Stimulated activated CD4-positive, alpha-beta T cell treated with anti-CD3 and anti-CD28 coated beads, Interleukin-2, amount 100 ng/mL, for 4 hours (primary cell): Measurements from ENCODE around the gene BANF2.
"Not testable (repeated sequence)": the region's sequence is repeated elsewhere in the genome, so short reads cannot be mapped to it uniquely, and the experiment has no call there.

Source experiments
- DNase-seq: peaks from one replicate; pipeline ENCODE4 v3.0.0-alpha.2; 2020; ENCODE audit warnings: low read depth

The BANF2 gene

DNA sequence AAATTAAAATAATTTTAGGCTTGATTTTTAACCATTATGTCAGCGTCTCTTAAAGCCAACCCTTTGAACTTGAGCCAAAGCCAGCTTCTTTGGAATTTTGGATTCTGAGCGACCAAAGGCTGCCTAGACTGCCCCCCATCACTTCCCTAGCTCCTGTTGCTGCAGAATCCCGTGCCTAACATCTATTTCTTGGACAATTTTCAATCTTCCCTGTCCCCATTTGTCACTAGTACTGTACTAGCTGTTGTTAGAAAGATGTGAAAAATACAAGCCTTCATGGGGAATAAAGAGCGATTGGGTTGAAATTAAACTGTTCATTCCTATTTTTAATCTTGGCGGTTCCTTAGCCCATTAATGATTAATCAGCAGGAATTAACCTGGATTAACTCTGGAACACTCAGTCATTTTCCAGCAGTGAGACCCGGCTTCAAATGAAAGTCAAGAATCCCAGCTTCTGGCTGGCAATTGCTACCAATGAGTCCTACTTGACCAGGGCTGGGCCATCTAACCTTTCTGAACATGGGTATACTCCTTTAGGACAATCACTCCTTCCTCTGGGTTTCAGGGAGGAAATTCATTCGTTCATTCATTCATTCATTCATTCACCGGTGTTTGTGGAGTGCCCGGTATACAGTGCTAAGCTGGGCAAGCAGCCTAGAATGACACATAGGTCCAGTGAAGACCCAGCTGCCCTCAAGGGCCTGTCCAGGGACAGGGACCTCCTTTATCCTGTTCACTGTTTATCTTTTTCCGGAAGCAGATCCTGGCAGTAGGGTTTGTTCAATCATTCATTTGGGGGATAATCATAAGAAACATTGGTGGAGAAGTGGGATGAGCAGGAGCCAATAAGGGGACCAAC is 16.3 kb upstream of the BANF2 start:
- no peak for DNase-seq

DNA sequence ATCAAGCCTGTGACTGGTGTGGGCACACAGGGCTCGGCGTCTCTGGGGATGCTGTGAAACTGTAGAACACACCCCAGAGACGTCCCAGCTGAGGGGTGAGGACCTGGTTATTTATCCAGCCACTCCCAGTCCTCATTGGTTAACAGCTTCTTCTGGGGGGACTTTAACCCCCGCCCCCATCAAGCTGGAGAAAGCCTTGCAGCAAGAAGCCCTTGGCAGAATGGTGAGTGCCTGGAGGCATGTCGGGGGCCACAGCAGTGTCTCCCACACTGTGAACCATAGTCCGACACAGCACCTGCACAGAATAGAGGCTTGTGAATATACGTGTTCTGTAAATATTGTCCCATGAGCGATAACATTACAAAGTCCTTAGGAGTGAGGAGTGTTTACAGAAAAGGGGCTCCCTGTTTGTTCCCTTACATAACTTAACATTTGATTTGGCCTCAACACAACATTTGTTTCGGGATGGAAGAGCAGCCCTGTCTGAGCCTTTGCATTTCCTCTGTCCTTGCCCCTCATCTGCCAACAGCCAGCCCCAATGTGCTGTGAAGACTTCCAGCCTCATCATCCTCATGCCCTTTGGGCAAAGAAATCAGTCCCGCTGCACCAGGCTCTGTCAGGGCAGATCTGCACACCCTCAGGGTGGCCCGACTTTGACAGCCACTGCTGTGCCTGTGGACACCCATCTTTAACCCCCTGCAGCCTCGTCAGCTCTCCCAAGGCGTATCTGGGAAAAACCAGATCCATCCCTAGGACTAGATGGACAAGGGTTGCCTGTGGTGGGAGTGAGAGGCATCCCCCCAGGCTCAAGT is 15.5 kb upstream of the BANF2 start:
- no peak for DNase-seq

DNA sequence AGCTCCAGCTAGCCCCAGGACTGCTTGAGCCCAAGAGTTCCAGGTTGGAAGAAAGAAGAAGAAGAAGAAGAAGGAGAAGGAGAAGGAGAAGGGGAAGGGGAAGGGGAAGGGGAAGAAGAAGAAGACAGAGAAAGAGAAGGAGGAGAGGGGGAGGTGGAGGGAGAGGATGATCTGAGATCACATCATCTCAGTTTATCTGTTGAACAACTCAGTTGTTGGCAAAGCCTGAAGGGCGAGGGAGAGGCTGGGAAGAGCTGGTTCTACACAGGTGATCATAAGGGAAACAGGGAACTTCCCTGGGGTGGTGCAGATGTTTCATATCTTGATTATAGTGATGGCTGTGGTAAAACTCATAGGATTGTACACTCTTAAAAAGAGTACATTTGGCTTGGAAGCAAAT is 14.6 kb upstream of the BANF2 start:
- no peak for DNase-seq

DNA sequence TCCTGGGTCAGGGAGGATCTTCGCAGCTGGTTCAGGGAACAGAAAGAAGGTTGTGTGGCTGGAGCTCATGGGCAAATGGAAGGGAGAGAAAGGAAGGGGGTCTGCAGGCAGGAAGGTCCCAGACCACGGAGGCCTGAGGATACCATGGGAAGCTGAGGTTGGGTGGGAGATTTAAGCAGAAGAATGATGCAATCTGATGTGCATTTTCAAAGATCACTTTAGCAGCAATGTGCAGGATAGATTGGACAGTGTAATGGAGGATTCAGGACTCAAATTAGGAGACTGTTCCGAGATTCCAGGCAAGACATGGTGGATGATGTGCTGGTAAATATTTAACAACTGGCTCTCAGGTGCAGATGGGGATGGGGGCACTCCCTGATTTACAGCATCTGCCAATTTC is 12.0 kb upstream of the BANF2 start:
- no peak for DNase-seq

DNA sequence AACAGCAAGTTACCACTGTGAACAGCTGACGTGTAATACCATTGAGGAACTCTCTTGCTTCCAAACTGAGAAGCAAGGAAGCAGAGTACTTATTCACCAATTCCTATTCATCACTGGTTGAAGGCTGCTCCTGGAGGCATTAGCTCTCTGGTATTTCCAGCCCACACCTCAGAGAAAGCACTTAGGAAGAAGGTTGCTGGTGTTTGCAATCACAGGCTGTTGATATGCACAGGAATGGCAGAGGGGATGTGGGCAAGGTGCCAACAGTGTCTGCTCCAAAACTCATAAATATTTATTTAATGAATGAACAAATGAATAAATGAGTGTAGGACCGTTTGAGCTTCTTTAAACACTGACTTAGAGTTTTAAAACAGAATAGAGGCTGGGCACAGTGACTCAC is 10.8 kb upstream of the BANF2 start:
- no peak for DNase-seq

DNA sequence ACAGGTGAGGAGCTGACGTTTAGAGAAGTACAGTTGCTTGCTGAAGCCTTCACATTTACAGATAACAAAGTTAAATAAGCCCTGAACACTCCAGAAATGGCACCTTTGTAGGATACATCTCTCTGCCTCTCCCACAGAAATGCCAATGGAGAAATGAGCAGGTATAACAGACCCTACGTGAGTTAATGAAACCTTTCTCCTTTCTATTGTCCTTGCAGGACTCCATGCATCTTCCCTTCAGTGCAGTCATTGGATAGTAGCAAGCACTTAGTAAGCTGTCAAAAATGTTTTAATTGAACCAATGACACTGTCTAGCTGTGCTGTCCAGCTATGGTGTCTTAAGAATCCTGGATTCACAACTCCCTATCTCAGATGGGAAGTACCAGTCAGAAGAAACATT is 9.6 kb upstream of the BANF2 start:
- no peak for DNase-seq

DNA sequence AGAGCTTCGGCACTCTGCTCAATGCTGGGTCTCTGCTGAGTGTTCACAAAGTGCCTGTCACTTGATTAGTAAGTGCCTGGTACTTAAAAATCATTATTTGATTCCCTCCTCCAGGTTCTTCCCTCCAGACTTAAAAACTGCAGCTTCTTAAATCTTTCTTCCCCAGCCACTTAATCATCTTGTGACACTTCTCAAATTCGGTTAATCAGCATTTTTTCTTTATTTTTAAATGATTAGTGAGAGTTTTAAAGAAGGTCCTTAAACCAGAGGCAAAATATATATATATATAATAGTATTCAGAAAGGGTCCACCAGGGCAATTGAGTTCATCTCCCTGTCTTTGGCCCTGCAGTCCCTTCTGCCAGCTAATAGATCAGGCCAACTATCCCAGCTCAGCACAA is 8.0 kb upstream of the BANF2 start:
- no peak for DNase-seq

DNA sequence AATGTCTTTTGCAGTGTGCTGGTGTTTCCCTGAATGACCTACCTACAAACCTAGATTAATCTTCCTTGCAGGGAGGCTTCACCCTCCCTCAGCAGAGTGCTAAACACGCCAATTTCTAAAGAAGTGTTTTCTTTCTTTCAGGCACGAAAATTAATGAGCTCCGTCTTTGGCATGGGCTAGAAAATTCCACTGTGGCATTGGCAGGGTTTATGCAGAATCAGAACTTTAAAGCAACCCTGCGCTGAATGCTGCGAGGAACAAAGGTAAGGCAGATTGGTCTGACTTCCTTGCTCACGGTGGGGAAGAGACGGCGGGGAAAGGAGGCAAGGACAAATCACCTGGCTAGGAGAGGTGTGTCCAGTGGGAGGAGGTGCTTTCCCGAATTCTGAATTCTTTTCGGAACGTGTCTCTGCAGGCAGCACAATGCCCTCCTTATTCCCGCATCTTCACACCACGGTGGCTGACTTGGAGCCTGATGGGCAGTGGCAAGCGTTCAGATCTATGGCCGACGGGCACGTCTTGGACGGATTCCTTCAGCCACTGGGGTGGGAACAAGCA is 6.2 kb upstream of the BANF2 start:
- DNase-seq: no peak

DNA sequence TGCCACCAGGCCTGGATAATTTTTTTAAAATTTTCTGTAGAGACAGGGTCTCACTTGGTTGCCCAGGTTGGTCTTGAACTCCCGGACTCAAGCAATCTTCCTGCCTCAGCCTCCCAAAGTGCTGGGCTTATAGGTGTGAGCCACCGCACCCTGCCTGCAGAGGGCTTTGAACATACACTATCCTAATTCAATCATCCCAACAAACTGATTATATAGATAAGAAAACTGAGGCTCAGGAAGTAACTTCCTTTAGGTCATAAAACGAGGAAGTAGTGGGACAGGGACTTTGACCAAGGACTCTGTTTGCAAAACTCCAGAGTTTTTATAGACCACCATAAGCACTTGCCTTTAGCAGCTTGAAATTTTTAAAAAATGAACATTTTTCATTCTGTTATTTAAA is 5.0 kb upstream of the BANF2 start:
- no peak for DNase-seq

DNA sequence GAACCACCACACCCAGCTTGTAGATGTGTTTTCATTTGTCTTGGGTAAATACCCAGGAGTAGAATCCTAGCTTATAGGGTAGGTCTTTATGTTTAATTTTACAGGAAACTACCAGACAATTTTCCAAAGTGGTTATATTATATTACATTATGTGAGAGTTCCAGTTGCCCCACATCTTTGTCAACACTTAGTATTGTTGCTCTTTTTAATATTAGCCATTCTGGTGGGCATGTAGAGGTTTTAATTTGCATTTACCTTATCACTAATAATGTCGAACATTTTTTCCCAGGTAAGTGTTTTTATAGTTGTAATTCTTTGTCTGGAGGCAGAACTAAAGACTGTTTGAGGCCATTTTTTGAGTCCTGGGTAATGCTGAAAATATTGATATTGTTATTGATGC is 3.5 kb upstream of the BANF2 start:
- DNase-seq: no peak

DNA sequence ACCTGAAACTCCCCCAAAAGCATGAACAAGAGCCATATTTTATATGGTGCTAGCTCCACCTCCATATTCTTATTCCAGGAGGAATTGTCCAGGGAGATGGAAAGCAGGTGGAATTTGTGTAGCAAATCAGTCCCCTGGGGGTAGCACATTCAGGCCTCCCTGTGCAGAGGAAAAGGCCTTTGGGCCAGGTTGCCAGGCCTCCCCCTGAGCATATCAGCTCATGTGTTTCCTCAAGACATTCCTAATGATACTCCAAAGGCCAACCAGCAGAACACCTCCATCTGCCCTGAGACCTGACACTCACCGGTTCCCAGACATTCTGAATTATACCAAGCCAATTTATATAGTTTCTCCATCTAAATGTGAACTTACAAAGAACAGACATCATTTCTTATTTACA is 2.6 kb upstream of the BANF2 start:
- DNase-seq: no peak

DNA sequence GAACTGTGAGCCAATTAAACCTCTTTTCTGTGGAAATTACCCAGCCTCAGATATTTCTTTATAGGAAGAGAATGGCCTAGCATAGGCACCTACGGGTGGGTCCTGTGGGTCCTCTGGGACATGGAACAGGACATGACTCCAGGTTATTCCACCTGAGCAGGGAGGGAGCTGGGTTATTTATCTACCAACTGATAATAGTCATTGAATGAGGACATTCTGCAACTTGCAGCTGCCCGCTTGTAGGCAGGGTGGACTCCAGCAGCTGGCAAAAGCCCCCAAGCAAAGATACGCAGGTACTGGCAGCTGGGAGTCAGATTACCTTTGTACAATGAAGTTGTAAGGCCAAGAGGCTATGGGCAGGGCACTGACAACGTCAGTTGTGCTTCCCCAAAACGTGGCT is 1.4 kb upstream of the BANF2 start:
- no peak for DNase-seq

DNA sequence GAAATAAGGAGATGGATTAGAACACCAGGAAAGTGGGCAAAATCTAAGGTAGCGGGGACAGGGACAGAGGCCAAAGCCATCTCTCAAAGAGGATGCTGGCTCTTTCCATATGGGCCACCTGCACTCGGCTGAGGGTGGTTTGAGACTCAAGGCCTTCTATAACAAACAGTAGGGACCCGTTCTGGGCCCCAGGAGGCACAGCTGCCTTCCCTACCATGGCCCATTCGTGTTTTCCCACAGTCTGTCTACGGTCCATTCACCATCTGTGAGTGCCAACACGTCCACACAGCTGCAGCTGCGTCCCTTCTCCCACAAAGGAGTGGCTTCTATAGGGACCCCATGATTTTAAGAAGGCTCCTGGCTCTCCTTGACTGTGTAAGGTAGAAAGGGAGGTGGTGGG is 871 bp downstream of the BANF2 start:
- no peak for DNase-seq

DNA sequence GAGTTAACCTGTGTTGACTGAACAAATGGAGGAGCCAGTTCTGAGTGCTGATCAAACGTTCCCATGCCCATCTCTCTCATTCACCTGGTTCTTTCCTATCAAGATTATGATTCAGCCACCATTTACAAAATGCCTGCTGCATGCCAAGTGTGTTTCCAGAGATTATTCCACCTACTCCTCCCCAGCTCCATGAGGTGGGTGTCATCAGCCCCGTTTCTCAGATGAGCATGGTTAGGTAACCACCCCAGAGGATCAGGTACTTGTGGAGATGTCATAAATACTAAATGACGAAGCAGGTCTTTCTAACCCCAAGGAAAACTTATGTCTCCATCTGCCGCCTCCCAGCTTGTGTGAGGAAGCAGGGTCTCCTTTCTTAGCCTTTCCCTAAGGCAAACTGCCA is 2.1 kb downstream of the BANF2 start:
- DNase-seq: no peak

DNA sequence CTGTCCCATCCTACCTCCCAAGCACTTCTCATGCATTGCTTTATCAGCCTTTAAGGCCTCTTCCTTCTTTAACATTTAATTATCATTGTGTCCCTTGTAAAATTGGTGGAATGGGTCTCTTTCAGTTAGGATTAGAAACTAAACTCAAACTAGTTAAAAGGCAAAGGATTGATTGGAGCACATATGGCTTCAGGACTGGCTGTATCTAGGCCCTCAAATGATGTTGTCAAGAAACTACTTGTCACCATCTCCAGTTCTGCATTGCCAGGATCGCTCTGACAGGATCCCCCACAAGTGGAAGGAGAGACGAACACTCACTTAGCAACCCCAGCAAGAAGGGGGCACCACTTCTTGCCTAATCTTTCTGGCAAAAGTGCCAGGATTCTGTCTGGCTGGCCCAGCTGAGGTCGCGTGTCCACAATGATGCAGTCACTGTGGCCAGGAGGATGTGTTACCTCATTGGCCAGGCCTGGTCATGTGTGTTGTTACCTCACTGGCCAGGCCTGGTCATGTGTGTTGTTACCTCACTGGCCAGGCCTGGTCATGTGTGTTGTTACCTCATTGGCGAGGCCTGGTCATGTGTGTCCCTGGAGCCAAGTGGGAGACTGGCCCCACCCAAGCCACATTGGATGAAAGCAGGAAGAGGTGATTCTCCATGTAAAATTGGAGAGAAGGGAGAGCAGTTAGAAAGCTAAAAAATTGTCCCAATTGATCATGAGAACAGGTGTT is 5.0 kb downstream of the BANF2 start:
- DNase-seq: no peak

DNA sequence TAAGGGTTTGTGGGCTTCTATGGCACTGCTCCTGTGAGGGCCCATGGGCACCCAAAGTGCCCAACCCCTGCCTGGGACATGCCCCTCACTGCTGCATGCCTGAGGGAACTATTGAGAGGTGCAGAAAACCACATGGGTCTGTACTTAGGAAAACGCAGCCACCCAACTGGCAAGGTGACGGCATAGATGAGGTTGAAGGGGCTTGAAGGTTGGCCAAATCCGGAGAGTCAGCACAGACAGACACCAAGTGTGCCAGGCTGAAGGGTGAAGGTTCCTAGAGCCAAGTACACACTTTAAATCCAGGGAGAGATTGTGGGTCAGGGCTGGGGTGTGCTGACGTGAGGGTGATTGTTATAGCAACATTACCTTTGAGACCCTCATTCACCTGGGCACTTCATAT is 6.2 kb downstream of the BANF2 start:
- DNase-seq: no peak

DNA sequence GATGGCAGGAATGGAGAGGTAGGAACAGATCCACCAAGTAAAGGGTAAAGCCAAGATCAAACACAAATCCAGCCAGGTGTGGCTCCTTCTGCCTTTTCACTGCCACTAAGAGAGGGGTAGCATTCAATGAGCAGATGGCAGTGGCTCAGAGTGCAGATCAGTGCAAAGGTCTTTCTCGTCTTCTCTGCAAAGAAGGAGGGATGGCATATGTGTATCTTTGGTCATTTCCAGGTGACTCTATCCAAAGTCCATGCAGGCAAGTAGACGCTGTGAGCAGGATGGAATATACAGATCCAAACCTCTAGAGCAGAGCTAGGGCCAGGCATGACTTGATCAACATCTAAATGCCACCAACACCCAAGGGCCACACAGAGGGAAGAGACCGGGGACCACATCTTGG is 6.9 kb downstream of the BANF2 start:
- no peak for DNase-seq

DNA sequence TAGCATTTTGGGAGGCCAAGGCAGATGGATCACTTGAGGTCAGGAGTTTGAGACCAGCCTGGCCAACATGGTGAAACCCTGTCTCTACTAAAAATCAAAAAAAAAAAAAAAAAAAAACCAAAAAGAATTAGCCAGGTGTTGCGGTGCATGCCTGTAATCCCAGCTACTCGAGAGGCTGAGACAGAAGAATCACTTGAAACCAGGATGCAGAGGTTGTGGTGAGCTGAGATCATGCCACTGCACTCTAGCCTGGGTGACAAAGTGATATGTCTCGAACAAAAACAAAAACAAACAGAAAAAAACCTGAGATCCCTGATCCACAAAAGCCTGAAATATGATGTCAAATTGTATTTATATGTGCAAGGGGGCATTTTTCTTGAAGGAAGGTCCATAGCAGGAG is 8.2 kb downstream of the BANF2 start:
- not testable (repeated sequence) for DNase-seq

DNA sequence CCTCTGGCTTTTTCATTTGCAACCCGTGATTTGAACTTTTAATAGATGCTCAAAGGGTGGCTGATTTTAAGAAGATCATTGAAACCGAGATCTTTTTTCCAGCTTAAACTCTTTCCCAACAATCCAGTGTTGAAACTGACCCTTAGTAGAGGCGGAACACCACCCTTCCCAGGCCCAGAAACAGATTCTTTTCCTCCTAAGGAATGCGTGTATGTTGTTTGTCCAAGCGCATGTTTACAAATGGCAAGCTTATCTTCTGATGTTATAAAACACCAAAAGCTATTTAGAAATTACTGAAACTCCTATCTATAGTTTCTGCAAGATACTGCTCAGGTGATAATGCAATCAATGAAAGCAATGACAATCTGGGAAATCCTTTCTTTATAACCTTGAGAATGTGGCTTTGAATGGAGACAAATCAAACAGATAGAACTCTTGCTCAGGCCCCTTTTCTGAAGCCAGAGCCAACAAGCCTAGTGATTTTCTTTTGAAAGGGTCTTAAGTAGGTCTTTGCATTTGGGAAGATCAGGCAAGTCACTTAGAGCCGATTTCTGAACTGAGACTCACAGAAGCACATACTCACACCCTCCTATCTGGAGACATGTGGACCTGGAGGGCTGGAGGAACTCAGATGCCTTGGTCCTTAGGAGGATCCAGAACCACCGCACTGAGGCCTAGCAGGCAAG is 9.1 kb downstream of the BANF2 start:
- no peak for DNase-seq

DNA sequence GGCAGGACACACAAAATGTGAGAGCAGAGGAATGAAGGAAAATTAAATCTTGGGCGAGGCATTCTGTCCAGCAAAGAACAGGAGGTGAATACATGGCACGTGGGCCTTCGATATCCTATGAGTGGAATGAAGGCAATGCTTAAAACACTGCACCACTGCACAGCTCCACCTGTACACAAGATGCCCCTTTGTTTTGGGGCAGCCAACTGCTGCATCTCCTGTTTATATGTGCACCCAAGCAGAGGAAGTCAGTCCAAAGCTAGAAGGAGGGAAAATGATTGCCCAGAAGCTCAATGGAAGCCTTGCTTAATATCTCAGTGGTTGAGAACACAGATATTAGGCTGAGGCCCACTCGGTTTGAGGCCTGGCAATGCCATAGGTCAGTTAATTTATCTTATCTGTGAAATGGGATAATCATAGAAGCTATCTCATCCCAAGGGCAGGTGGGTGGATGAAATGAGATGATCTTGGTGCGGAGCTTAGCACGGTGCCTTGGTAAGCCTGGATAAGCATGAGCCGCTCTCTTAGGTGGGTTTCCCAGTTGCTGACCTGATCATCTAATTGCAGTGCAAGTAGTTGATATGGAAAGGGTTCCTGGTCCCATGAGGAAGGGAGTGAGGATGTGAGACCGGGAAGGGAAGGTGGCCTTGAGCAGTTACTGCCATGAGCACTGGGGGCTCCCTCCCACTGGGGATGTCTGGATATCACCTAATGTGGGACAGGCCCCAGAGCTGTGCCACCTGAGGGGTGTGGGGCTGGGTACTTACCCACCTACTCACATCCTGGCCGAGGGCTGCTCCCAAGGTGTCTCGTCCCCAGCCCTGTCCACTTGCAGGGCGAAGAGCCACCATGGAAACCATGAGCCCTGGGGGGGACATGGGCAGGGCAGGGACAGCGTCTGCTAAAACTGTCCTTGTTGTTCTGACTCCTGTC is 9.9 kb downstream of the BANF2 start:
- DNase-seq: no peak
